HTR-8/SVneo (cell line): ENCODE data around the gene CRYBG2.
A peak's percentile ranks its signal among the peaks of the same experiment; 100 is the strongest.
"Not testable (repeated sequence)": the region's sequence is repeated elsewhere in the genome, so short reads cannot be mapped to it uniquely, and the experiment has no call there.

Experiments used
- DNase-seq: peaks from one replicate; pipeline ENCODE4 v3.0.0; 2011; ENCODE audit warnings: low spot score, mixed read lengths; ENCODE audit not compliant: insufficient read length
- FAIRE-seq: peaks from 2 replicates; lab custom pipeline; 2011; peaks lifted over from hg19 to GRCh38; lab: Jason Lieb, UNC

Gene CRYBG2

GRCh38 chr1:26350701-26351589 lies 3.0 kb downstream of the CRYBG2 start:
- DNase-seq (peak; percentile 22), FAIRE-seq (no peak)

- FAIRE-seq = no peak
Measured at GRCh38 chr1:26350343-26350700, 3.6 kb downstream of the CRYBG2 start.

GRCh38 chr1:26349877-26350244 lies 4.1 kb downstream of the CRYBG2 start:
- no peak for DNase-seq

More at GRCh38 chr1:26350343-26350700, 3.6 kb downstream of the CRYBG2 start:
- DNase-seq = no peak

GRCh38 chr1:26349188-26349876 lies 4.6 kb downstream of the CRYBG2 start:
- FAIRE-seq (peak; percentile 86), DNase-seq (peak; percentile 52)

More at GRCh38 chr1:26349877-26350244, 4.1 kb downstream of the CRYBG2 start:
- FAIRE-seq = no peak

- FAIRE-seq (no peak), DNase-seq (no peak)
Measured at GRCh38 chr1:26346274-26347033, 7.5 kb downstream of the CRYBG2 start.

GRCh38 chr1:26345718-26346117 lies 8.2 kb downstream of the CRYBG2 start:
- no peak for DNase-seq
- peak; percentile 33 for FAIRE-seq

GRCh38 chr1:26344147-26344920 lies 9.6 kb downstream of the CRYBG2 start:
- FAIRE-seq (no peak), DNase-seq (no peak)

- DNase-seq (no peak), FAIRE-seq (no peak)
Measured at GRCh38 chr1:26340047-26340481, 13.9 kb downstream of the CRYBG2 start.

- no peak for DNase-seq
Measured at GRCh38 chr1:26338670-26339069, 15.3 kb downstream of the CRYBG2 start.

GRCh38 chr1:26337625-26338024 lies 16.3 kb downstream of the CRYBG2 start:
- no peak for DNase-seq
- no peak for FAIRE-seq

More at GRCh38 chr1:26338670-26339069, 15.3 kb downstream of the CRYBG2 start:
- no peak for FAIRE-seq

- FAIRE-seq = no peak
Measured at GRCh38 chr1:26337206-26337535, 16.8 kb downstream of the CRYBG2 start.

GRCh38 chr1:26336477-26337205 lies 17.3 kb downstream of the CRYBG2 start:
- FAIRE-seq (peak; percentile 54), DNase-seq (peak; percentile 72)

More at GRCh38 chr1:26337206-26337535, 16.8 kb downstream of the CRYBG2 start:
- no peak for DNase-seq

GRCh38 chr1:26335774-26336476 lies 18.0 kb downstream of the CRYBG2 start:
- DNase-seq (no peak), FAIRE-seq (no peak)

GRCh38 chr1:26333312-26333711 lies 20.6 kb downstream of the CRYBG2 start:
- not testable (repeated sequence) for DNase-seq, FAIRE-seq

GRCh38 chr1:26330276-26330675 lies 23.7 kb downstream of the CRYBG2 start:
- FAIRE-seq = no peak

GRCh38 chr1:26329380-26329779 lies 24.6 kb downstream of the CRYBG2 start:
- FAIRE-seq, DNase-seq: not testable (repeated sequence)

More at GRCh38 chr1:26330276-26330675, 23.7 kb downstream of the CRYBG2 start:
- DNase-seq = no peak

- DNase-seq = no peak
- no peak for FAIRE-seq
Measured at GRCh38 chr1:26328597-26328996, 25.3 kb downstream of the CRYBG2 start.

GRCh38 chr1:26327956-26328362 lies 26.0 kb downstream of the CRYBG2 start:
- FAIRE-seq (no peak), DNase-seq (no peak)
